K562 (cell line): ENCODE data around the gene RNF213. TPM values are rescaled to one million over a fixed set of nuclear protein-coding genes. Genes with fewer than 3 reads are reported as not detected.
A peak's percentile ranks its signal among the peaks of the same experiment; 100 is the strongest.

ENCODE experiments used
- ATF7 ChIP-seq: fragments of 450-650 bp; IDR thresholded peaks from 2 replicates; pipeline ENCODE4 v1.7.1; 2014; ENCODE audit warnings: mild to moderate bottlenecking, moderate library complexity
- CTBP1 ChIP-seq: fragments of 450-650 bp; IDR thresholded peaks from 2 replicates; pipeline ENCODE4 v1.6.1; 2016; ENCODE audit warnings: borderline replicate concordance
- DEAF1 ChIP-seq: fragments of 450-650 bp; formaldehyde crosslinking; IDR thresholded peaks from 2 replicates; pipeline ENCODE4 v1.4.0; 2020; ENCODE audit warnings: mild to moderate bottlenecking, moderate library complexity
- DIDO1 ChIP-seq: fragments of 450-650 bp; IDR thresholded peaks from 2 replicates; pipeline ENCODE4 v1.6.1; 2016; ENCODE audit warnings: low read depth, missing biosample characterization, missing genetic modification characterization
- FOSL1 ChIP-seq: fragments of 200-800 bp; sonication (Bioruptor generic); conservative IDR thresholded peaks from 2 replicates; pipeline ENCODE4 v1.6.1; 2016; ENCODE audit warnings: missing genetic modification characterization, missing compliant biosample characterization
- FOXA3 ChIP-seq, 2 experiments: fragments of 450-650 bp in 1 of 2; sonication (generic) in 1 of 2; formaldehyde crosslinking; IDR thresholded peaks in 1 of 2; conservative IDR thresholded peaks in 1 of 2; 2 replicates each; pipeline versions ENCODE4 v1.4.0 to v1.8.0; 2020 to 2022; ENCODE audit warnings: mild to moderate bottlenecking in 2 of 2, missing genetic modification reagents in 1 of 2
- LCOR ChIP-seq: sonication (generic); formaldehyde crosslinking; IDR thresholded peaks from 2 replicates; pipeline ENCODE4 v1.8.0; 2022; ENCODE audit warnings: mild to moderate bottlenecking, missing genetic modification reagents
- NCOA1 ChIP-seq: fragments of 450-650 bp; IDR thresholded peaks from 2 replicates; pipeline ENCODE4 v1.6.1; 2016; ENCODE audit warnings: low read depth
- OTX1 ChIP-seq: fragments of 450-650 bp; formaldehyde crosslinking; IDR thresholded peaks from 2 replicates; pipeline ENCODE4 v1.4.0; 2022; ENCODE audit warnings: mild to moderate bottlenecking
- PHF8 ChIP-seq: fragments of 200-600 bp; sonication (generic); IDR thresholded peaks from 2 replicates; pipeline ENCODE4 v1.6.1; 2012; ENCODE audit warnings: mixed run types, mild to moderate bottlenecking, inconsistent platforms, low read length, moderate library complexity, borderline replicate concordance
- POLR2G ChIP-seq: fragments of 200-400 bp; formaldehyde crosslinking; IDR thresholded peaks from 2 replicates; pipeline ENCODE4 v1.6.1; 2017; ENCODE audit warnings: low read depth, mild to moderate bottlenecking, antibody characterized with exemption, low read length, moderate library complexity
- RAD51 ChIP-seq: fragments of 450-650 bp; IDR thresholded peaks from 2 replicates; pipeline ENCODE4 v1.7.1; 2016; ENCODE audit warnings: low read depth, mild to moderate bottlenecking, borderline replicate concordance
- RBM17 ChIP-seq: fragments of 200-400 bp; formaldehyde crosslinking; IDR thresholded peaks from 2 replicates; pipeline ENCODE4 v1.6.1; 2017; ENCODE audit warnings: low read depth, mild to moderate bottlenecking, low read length, borderline replicate concordance
- SIRT6 ChIP-seq: IDR thresholded peaks from one replicate; pipeline ENCODE4 v1.6.1; 2012; ENCODE audit warnings: low read depth, mild to moderate bottlenecking, control low read depth, inconsistent platforms, low read length, moderate library complexity
- SMC3 ChIP-seq: conservative IDR thresholded peaks from 2 replicates; pipeline ENCODE4 v1.6.1; 2011; ENCODE audit warnings: low read depth, low read length, improper control_type of control experiment; ENCODE audit not compliant: insufficient read depth
- SNRNP70 ChIP-seq: fragments of 200-400 bp; formaldehyde crosslinking; optimal IDR thresholded peaks from 2 replicates; pipeline ENCODE3; 2017; ENCODE audit warnings: low read depth, low read length
- ZNF184 ChIP-seq: sonication (generic); formaldehyde crosslinking; IDR thresholded peaks from 2 replicates; pipeline ENCODE4 v1.5.0; 2020; ENCODE audit warnings: missing genetic modification reagents
- ZNF778 ChIP-seq: fragments of 450-650 bp; formaldehyde crosslinking; IDR thresholded peaks from 2 replicates; pipeline ENCODE4 v1.4.0; 2020; ENCODE audit warnings: mild to moderate bottlenecking, moderate library complexity
- polyA plus RNA-seq, 8 experiments: library from polyadenylated mRNA; depleted of rRNA in 4 of 8; stranded (reverse) in 5 of 8; unstranded in 3 of 8; fragments of >200 nt; fragmentation: Nextera tagmentation in 2 of 8; fragmentation: Illumina TruSeq in 1 of 8; extraction: Ambion mirVana in 2 of 8; extraction: Trizol in 1 of 8; gene quantifications; 2 replicates each; pipeline versions ENCODE4 v1.2.1 to v1.2.3, GENCODE V29; 2011 to 2014; ENCODE audit warnings: inconsistent platforms in 1 of 8, missing spikeins in 1 of 8
- total RNA-seq, 7 experiments: library from RNA; depleted of rRNA in 6 of 7; stranded (reverse); fragments of >200 nt in 6 of 7; fragmentation: Illumina TruSeq in 2 of 7; extraction: Trizol in 2 of 7; gene quantifications; 2 replicates each; pipeline versions ENCODE4 v1.2.1 to v1.2.3, GENCODE V29; 2011 to 2021; ENCODE audit warnings: low replicate concordance in 1 of 7
- TF ChIP-seq, protein P1 (sequence below): sonication (generic); formaldehyde crosslinking; IDR thresholded peaks from 2 replicates; pipeline ENCODE4 v1.5.0; 2020; ENCODE audit warnings: missing genetic modification reagents
- TF ChIP-seq, protein P2 (sequence below): sonication (generic); formaldehyde crosslinking; IDR thresholded peaks from 2 replicates; pipeline ENCODE4 v1.8.0; 2022; ENCODE audit warnings: missing genetic modification reagents, mild to moderate bottlenecking, moderate library complexity, borderline replicate concordance
- TF ChIP-seq, protein P3 (sequence below): IDR thresholded peaks from 3 replicates; pipeline ENCODE4 v1.6.1; 2011; ENCODE audit warnings: borderline replicate concordance, mild to moderate bottlenecking; ENCODE audit not compliant: insufficient read length, insufficient read depth
- TF ChIP-seq, protein P4 (sequence below): sonication (generic); formaldehyde crosslinking; IDR thresholded peaks from 2 replicates; pipeline ENCODE4 v1.8.1; 2023; ENCODE audit warnings: mild to moderate bottlenecking, missing genetic modification reagents

RNF213 gene
- total and polyA plus RNA-seq, 9 of the 15 experiments (the other 6 are each of a cell fraction or from before 2014, with no cell fraction given): 5.3 to 33.6 (median 17.9) TPM

GRCh38 chr17:80426671-80427326 lies 166.1 kb downstream of the RNF213 start (continued):
- TF ChIP-seq FOXA3 (CRISPR knock-in tag; conservative IDR thresholded peaks at IDR 0.05 in 1 of 2, IDR thresholded peaks at IDR 0.05 in 1 of 2) (no peak), LCOR (CRISPR knock-in tag) (no peak), ZNF778 (CRISPR knock-in tag) (no peak), SNRNP70 (no peak), FOSL1 (tag) (no peak), RAD51 (no peak), RBM17 (no peak), ZNF184 (CRISPR knock-in tag) (no peak), SMC3 (peak; percentile 99), DEAF1 (CRISPR knock-in tag) (peak; percentile 93), OTX1 (CRISPR knock-in tag) (no peak), SIRT6 (no peak), DIDO1 (tag) (no peak), POLR2G (peak; percentile 32; the same call in 1 of the 2 replicates), NCOA1 (no peak), CTBP1 (peak; percentile 47; the same call in 1 of the 2 replicates), PHF8 (no peak), ATF7 (peak; percentile 17; the same call in 1 of the 2 replicates)
- TF ChIP-seq, protein P1, sequence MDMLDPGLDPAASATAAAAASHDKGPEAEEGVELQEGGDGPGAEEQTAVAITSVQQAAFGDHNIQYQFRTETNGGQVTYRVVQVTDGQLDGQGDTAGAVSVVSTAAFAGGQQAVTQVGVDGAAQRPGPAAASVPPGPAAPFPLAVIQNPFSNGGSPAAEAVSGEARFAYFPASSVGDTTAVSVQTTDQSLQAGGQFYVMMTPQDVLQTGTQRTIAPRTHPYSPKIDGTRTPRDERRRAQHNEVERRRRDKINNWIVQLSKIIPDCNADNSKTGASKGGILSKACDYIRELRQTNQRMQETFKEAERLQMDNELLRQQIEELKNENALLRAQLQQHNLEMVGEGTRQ (CRISPR knock-in tag): no peak
- TF ChIP-seq, protein P2, sequence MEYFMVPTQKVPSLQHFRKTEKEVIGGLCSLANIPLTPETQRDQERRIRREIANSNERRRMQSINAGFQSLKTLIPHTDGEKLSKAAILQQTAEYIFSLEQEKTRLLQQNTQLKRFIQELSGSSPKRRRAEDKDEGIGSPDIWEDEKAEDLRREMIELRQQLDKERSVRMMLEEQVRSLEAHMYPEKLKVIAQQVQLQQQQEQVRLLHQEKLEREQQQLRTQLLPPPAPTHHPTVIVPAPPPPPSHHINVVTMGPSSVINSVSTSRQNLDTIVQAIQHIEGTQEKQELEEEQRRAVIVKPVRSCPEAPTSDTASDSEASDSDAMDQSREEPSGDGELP: peak; percentile 57; the same call in 1 of the 2 replicates
- TF ChIP-seq, protein P3, sequence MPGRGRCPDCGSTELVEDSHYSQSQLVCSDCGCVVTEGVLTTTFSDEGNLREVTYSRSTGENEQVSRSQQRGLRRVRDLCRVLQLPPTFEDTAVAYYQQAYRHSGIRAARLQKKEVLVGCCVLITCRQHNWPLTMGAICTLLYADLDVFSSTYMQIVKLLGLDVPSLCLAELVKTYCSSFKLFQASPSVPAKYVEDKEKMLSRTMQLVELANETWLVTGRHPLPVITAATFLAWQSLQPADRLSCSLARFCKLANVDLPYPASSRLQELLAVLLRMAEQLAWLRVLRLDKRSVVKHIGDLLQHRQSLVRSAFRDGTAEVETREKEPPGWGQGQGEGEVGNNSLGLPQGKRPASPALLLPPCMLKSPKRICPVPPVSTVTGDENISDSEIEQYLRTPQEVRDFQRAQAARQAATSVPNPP: no peak
- TF ChIP-seq, protein P4, sequence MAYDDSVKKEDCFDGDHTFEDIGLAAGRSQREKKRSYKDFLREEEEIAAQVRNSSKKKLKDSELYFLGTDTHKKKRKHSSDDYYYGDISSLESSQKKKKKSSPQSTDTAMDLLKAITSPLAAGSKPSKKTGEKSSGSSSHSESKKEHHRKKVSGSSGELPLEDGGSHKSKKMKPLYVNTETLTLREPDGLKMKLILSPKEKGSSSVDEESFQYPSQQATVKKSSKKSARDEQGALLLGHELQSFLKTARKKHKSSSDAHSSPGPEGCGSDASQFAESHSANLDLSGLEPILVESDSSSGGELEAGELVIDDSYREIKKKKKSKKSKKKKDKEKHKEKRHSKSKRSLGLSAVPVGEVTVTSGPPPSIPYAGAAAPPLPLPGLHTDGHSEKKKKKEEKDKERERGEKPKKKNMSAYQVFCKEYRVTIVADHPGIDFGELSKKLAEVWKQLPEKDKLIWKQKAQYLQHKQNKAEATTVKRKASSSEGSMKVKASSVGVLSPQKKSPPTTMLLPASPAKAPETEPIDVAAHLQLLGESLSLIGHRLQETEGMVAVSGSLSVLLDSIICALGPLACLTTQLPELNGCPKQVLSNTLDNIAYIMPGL: no peak
